ENCODE results near the gene CREB1.

CREB1 gene

DNA sequence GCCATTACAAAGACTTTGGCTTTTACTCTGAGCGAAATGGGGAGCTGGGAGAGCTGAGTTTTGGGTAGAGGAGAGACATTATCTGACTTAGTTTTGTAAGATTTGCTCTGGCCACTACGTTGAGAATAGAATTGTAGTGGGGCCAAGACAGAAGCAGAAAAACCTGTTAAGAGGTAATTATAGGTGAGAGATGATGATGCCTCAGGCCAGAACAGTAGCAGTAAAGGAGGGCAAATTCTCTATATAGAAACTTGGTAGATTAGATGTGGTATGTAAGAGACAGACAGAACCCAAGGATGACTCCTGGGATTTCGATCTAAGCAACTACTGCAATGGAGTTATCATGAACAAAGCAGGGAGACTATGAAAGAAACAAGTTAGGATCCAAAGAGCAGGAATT is 17.4 kb upstream of the CREB1 start:
- TF ChIP-seq, protein P1, sequence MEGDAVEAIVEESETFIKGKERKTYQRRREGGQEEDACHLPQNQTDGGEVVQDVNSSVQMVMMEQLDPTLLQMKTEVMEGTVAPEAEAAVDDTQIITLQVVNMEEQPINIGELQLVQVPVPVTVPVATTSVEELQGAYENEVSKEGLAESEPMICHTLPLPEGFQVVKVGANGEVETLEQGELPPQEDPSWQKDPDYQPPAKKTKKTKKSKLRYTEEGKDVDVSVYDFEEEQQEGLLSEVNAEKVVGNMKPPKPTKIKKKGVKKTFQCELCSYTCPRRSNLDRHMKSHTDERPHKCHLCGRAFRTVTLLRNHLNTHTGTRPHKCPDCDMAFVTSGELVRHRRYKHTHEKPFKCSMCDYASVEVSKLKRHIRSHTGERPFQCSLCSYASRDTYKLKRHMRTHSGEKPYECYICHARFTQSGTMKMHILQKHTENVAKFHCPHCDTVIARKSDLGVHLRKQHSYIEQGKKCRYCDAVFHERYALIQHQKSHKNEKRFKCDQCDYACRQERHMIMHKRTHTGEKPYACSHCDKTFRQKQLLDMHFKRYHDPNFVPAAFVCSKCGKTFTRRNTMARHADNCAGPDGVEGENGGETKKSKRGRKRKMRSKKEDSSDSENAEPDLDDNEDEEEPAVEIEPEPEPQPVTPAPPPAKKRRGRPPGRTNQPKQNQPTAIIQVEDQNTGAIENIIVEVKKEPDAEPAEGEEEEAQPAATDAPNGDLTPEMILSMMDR (IDR thresholded peaks at IDR 0.05; ENCODE audit: unreplicated experiment in 3 of 3), result no peak
- Mint-ChIP-seq H3K9me3 (no peaks in the 10 kb centered on the region), H3K27ac (no peak overlapping the region), H3K27me3 (ENCODE audit: low read depth) (no peaks in the 10 kb centered on the region), H3K36me3 (ENCODE audit: low read depth) (no peaks in the 10 kb centered on the region), H3K4me1 (no peaks in the 10 kb centered on the region), H3K4me3 (no peak overlapping the region)

DNA sequence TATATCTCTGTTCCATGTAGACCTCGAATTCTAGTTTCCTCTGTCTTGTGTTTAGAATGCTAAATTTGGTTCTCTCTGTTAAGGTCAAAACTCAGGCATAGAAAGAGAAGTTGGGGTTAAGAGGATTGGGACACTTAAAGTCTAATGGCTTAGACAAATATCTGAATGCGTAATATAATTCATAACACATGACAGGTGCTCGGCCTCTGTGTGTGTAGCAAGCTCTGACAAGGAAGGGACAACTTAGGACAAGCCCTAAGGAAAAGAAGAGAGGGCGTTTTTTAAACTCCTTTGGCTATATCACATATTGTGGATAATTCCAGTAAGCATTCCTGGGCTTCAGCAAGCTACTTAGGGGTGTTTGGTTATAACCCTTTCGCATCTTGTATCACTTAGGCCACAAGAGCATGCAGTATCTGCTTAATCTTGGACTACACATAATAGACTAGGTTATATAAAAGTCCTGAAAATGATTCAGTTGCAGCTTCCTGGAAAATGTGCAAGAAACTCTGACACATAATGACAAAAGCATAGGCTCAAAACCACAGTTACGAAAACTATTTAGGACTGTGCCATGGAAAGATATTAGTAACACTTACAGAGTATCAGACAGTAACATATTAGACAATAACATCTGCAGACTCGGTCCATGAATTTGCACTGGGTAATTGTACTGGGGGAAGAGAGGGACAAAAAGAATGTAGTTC is 16.1 kb upstream of the CREB1 start:
- Mint-ChIP-seq H3K4me1 (no peaks in the 10 kb centered on the region), H3K27ac (no peak overlapping the region), H3K4me3 (no peak overlapping the region), H3K27me3 (ENCODE audit: low read depth) (no peaks in the 10 kb centered on the region), H3K9me3 (no peaks in the 10 kb centered on the region), H3K36me3 (ENCODE audit: low read depth) (no peaks in the 10 kb centered on the region)
- TF ChIP-seq, protein P1 (IDR thresholded peaks at IDR 0.05; ENCODE audit: unreplicated experiment in 3 of 3), result no peak

DNA sequence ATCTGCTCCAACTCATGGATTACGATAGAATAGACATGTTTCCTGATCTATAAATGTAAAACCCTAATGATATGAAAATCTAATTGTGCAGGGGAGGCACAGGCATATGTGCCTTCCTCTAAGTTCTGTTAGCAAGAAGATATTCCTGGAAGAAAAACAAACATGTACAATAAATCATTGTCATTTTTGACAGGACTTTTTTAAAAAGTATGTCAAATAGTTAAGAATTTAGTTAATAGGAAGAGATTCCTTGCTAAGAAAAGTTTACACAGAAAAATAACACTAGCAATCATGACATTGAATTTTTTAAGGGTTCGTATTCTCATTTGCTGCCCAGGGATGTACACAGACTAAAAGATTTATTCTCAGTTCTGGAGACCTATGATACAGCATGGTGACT is 15.3 kb upstream of the CREB1 start:
- TF ChIP-seq, protein P1 (IDR thresholded peaks at IDR 0.05; ENCODE audit: unreplicated experiment in 3 of 3), result no peak
- Mint-ChIP-seq H3K27ac (no peak overlapping the region), H3K36me3 (ENCODE audit: low read depth) (no peaks in the 10 kb centered on the region), H3K4me3 (no peak overlapping the region), H3K27me3 (ENCODE audit: low read depth) (no peaks in the 10 kb centered on the region), H3K9me3 (peaks cover 2% of the 10 kb centered on the region), H3K4me1 (no peaks in the 10 kb centered on the region)

DNA sequence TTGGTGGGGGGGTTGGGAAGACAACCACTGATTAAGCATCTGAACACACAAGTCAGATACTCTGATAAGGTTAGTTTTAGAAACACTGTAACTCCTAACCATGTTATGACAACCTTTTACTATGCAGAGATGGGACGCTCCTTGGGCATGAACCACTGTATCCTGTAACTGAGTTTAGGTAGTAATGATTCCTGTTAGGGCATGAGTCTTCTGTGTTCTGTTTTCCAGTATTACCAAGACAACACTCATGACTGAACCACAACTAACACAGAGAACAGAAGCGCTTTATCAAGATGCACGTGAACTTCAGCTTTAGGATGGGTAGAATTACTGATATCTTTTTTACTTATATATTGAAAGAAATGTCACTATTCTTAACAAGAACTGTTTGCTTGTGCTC is 14.1 kb upstream of the CREB1 start:
- no peaks in the 10 kb centered on the region for H3K27me3 Mint-ChIP-seq (ENCODE audit: low read depth)
- TF ChIP-seq, protein P1 (IDR thresholded peaks at IDR 0.05; ENCODE audit: unreplicated experiment in 3 of 3), result no peak
- H3K4me1 Mint-ChIP-seq, result no peaks in the 10 kb centered on the region
- H3K27ac Mint-ChIP-seq, result no peak overlapping the region
- H3K36me3 Mint-ChIP-seq (ENCODE audit: low read depth), result no peaks in the 10 kb centered on the region
- peaks cover 2% of the 10 kb centered on the region for H3K9me3 Mint-ChIP-seq
- no peak overlapping the region for H3K4me3 Mint-ChIP-seq

DNA sequence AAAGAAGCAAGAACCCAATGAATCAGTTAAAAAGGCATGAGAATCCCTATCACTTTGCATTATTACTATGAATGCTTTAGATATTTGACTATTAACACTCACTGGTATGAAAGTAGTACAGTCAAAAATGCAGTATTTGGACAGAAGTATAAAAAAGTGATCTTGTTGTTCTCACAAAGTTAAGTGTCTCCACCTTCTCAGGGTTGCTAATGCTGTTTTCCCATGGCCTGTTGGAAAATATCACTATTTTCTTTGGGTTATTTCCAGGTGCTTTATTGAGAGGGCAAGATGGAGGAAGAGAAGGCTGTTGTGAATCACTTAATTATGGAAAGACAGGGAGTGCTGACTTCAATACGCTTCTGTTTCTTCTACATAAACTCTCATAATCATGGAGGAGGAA is 13.6 kb upstream of the CREB1 start:
- Mint-ChIP-seq H3K4me3 (no peak overlapping the region), H3K36me3 (ENCODE audit: low read depth) (no peaks in the 10 kb centered on the region), H3K27me3 (ENCODE audit: low read depth) (no peaks in the 10 kb centered on the region), H3K27ac (no peak overlapping the region), H3K4me1 (no peaks in the 10 kb centered on the region), H3K9me3 (peaks cover 2% of the 10 kb centered on the region)
- TF ChIP-seq, protein P1 (IDR thresholded peaks at IDR 0.05; ENCODE audit: unreplicated experiment in 3 of 3), result no peak

DNA sequence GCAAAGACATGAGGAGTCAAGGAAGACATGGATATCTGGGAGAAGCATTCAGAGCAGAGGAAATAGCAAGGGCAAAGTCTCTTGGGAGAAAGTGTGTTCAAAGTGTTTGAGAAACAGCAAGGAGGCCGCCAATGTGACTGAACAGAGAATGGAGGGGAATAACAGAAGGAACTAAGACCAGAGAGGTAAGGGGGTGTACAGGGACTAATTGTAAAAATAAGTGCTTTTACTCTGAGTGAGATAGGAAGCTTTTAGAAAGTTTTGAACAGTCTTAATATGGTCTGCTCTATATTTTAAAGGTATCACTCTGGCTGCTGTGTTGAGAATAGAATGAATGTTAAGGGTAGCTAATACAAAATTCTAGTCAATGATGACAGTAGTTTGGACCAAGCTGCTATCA is 6.8 kb upstream of the CREB1 start:
- Mint-ChIP-seq H3K4me1 (no peaks in the 10 kb centered on the region), H3K4me3 (no peak overlapping the region), H3K27ac (no peak overlapping the region), H3K9me3 (peaks cover 2% of the 10 kb centered on the region), H3K36me3 (ENCODE audit: low read depth) (no peaks in the 10 kb centered on the region), H3K27me3 (ENCODE audit: low read depth) (peaks cover 6% of the 10 kb centered on the region)
- TF ChIP-seq, protein P1 (IDR thresholded peaks at IDR 0.05; ENCODE audit: unreplicated experiment in 3 of 3), result no peak
